HepG2 (cell line): Measurements from ENCODE around the gene SNX15. TPM values are rescaled to one million over a fixed set of nuclear protein-coding genes. Genes with fewer than 3 reads are reported as not detected.
A peak's percentile ranks its signal among the peaks of the same experiment; 100 is the strongest.

Experiments
- ATAC-seq: fragments of 200-7000 bp; cut with Tn5 transposase; 3 replicates; pipeline ENCODE4 v1.9.1; 2020; ENCODE audit warnings: mild to moderate bottlenecking, moderate library complexity
- BruUV-seq: library from RNA; stranded (reverse); fragments of 400-500 nt; replicated peaks from 2 replicates; lab custom pipeline; 2021; lab: Mats Ljungman, UMichigan
- CTCF ChIA-PET: fragments of 300-600 bp; formaldehyde crosslinking; extraction: SDS; loops from one replicate; lab custom pipeline; 2021; ENCODE audit warnings: low total read pairs, inconsistent platforms, low intra/inter-chr PET ratio; lab: Yijun Ruan, JAX
- POLR2A ChIA-PET: fragments of 350-600 bp; sonication (Branson Sonifier 250); formaldehyde crosslinking; loops from one replicate; lab custom pipeline; 2020; ENCODE audit warnings: antibody characterized with exemption, inconsistent platforms; lab: Yijun Ruan, JAX
- DNase-seq: peaks from one replicate; pipeline ENCODE4 v3.0.0-alpha.2; 2015; ENCODE audit warnings: low spot score
- FAIRE-seq: peaks from 3 replicates; lab custom pipeline; 2011; peaks lifted over from hg19 to GRCh38; lab: Jason Lieb, UNC
- H2AFZ ChIP-seq: one replicate; pipeline ENCODE4 v1.6.1; 2011; ENCODE audit warnings: low read length, inconsistent platforms
- H3K27ac ChIP-seq: fragments of 300-600 bp; 3 replicates; pipeline ENCODE4 v1.8.0; 2011; ENCODE audit warnings: mixed run types, mild to moderate bottlenecking, mixed read lengths, low read length, inconsistent platforms; ENCODE audit not compliant: insufficient read depth; ENCODE audit errors: extremely low read length
- H3K27me3 ChIP-seq, 2 experiments: fragments of 200-600 bp in 1 of 2; 2 replicates in 1 of 2; 3 replicates in 1 of 2; pipeline versions ENCODE4 v1.6.0 to v1.8.0; 2011; ENCODE audit warnings: low read length in 2 of 2, mild to moderate bottlenecking in 2 of 2, moderate library complexity in 2 of 2, inconsistent platforms in 1 of 2; ENCODE audit not compliant: insufficient read depth in 2 of 2, control insufficient read depth in 1 of 2
- H3K36me3 ChIP-seq, 2 experiments: fragments of 200-600 bp in 1 of 2; replicated peaks in 1 of 2; 2 replicates in 1 of 2; 3 replicates in 1 of 2; pipeline versions ENCODE4 v1.5.1 to v1.8.0; 2011; ENCODE audit warnings: low read length in 2 of 2, inconsistent platforms in 1 of 2; ENCODE audit not compliant: insufficient read depth in 2 of 2, control insufficient read depth in 1 of 2
- H3K4me1 ChIP-seq: 2 replicates; pipeline ENCODE4 v1.5.1; 2012; ENCODE audit warnings: low read length, inconsistent platforms; ENCODE audit not compliant: insufficient read depth
- H3K4me2 ChIP-seq: 2 replicates; pipeline ENCODE4 v1.6.0; 2011; ENCODE audit warnings: low read depth, low read length, inconsistent platforms
- H3K4me3 ChIP-seq, 3 experiments: fragments of 200-600 bp in 1 of 3; sonication (generic), shearing (Covaris generic) in 1 of 3; replicated peaks in 1 of 3; 2 replicates each; pipeline ENCODE4 v1.5.1; 2011 to 2016; ENCODE audit warnings: low read length in 3 of 3, inconsistent platforms in 2 of 3, low read depth in 2 of 3, mild to moderate bottlenecking in 2 of 3, control low read depth in 1 of 3, mixed read lengths in 1 of 3; ENCODE audit not compliant: insufficient read depth in 1 of 3
- H3K79me2 ChIP-seq: one replicate; pipeline ENCODE4 v1.6.1; 2011; ENCODE audit warnings: low read length, inconsistent platforms; ENCODE audit not compliant: insufficient read depth
- H3K9ac ChIP-seq: 2 replicates; pipeline ENCODE4 v1.6.0; 2011; ENCODE audit warnings: mild to moderate bottlenecking, low read depth, low read length, inconsistent platforms; ENCODE audit not compliant: insufficient read depth
- H3K9me3 ChIP-seq: 2 replicates; pipeline ENCODE4 v1.5.1; 2012; ENCODE audit warnings: mild to moderate bottlenecking, low read length
- H4K20me1 ChIP-seq: 2 replicates; pipeline ENCODE4 v1.6.0; 2011; ENCODE audit warnings: inconsistent platforms, mild to moderate bottlenecking, low read length, moderate library complexity; ENCODE audit not compliant: insufficient read depth
- ATF5 ChIP-seq: sonication (generic); formaldehyde crosslinking; IDR thresholded peaks from 2 replicates; pipeline ENCODE4 v1.4.0; 2020; ENCODE audit warnings: mild to moderate bottlenecking, low read depth, missing genetic modification reagents
- HNF1B ChIP-seq: sonication (generic); formaldehyde crosslinking; IDR thresholded peaks from 2 replicates; pipeline ENCODE4 v1.5.1; 2020; ENCODE audit warnings: mild to moderate bottlenecking, moderate library complexity, missing genetic modification reagents
- HNF4A ChIP-seq: sonication (generic); formaldehyde crosslinking; IDR thresholded peaks from 2 replicates; pipeline ENCODE4 v1.4.0; 2020; ENCODE audit warnings: missing genetic modification reagents
- MAZ ChIP-seq, 2 experiments: sonication (generic) in 1 of 2; formaldehyde crosslinking in 1 of 2; IDR thresholded peaks; 2 replicates each; pipeline versions ENCODE4 v1.5.0 to v1.6.1; 2012 to 2020; ENCODE audit warnings: low read depth in 2 of 2, mild to moderate bottlenecking in 2 of 2, borderline replicate concordance in 1 of 2, improper control_type of control experiment in 1 of 2, low read length in 1 of 2, missing genetic modification reagents in 1 of 2, moderate library complexity in 1 of 2
- MNT ChIP-seq: fragments of 450-650 bp; IDR thresholded peaks from 2 replicates; pipeline ENCODE4 v1.6.1; 2016
- RBAK ChIP-seq: sonication (generic); formaldehyde crosslinking; IDR thresholded peaks from 2 replicates; pipeline ENCODE4 v1.5.1; 2020; ENCODE audit warnings: mild to moderate bottlenecking, missing genetic modification reagents
- SIX4 ChIP-seq: sonication (generic); formaldehyde crosslinking; IDR thresholded peaks from 2 replicates; pipeline ENCODE4 v1.4.0; 2020; ENCODE audit warnings: missing genetic modification reagents
- SP2 ChIP-seq: sonication (generic); formaldehyde crosslinking; IDR thresholded peaks from 2 replicates; pipeline ENCODE4 v1.5.1; 2020; ENCODE audit warnings: mild to moderate bottlenecking, missing genetic modification reagents
- THAP11 ChIP-seq: IDR thresholded peaks from 2 replicates; pipeline ENCODE4 v1.6.1; 2016; ENCODE audit warnings: missing biosample characterization, missing genetic modification reagents
- XRCC5 ChIP-seq: fragments of 200-400 bp; formaldehyde crosslinking; optimal IDR thresholded peaks from 2 replicates; pipeline ENCODE3; 2017; ENCODE audit warnings: mild to moderate bottlenecking, low read length
- ZC3H4 ChIP-seq: sonication (generic); formaldehyde crosslinking; IDR thresholded peaks from 2 replicates; pipeline ENCODE4 v1.4.0; 2020; ENCODE audit warnings: missing genetic modification reagents, borderline replicate concordance
- ZFX ChIP-seq: sonication (generic); formaldehyde crosslinking; IDR thresholded peaks from 2 replicates; pipeline ENCODE4 v1.4.0; 2020; ENCODE audit warnings: mild to moderate bottlenecking, low read depth, missing genetic modification reagents, moderate library complexity
- ZFY ChIP-seq: sonication (generic); formaldehyde crosslinking; IDR thresholded peaks from 2 replicates; pipeline ENCODE4 v1.4.0; 2020; ENCODE audit warnings: missing genetic modification reagents
- ZKSCAN5 ChIP-seq: sonication (generic); formaldehyde crosslinking; IDR thresholded peaks from 2 replicates; pipeline ENCODE4 v1.5.1; 2020; ENCODE audit warnings: mild to moderate bottlenecking, missing genetic modification reagents
- ZNF275 ChIP-seq: sonication (generic); formaldehyde crosslinking; IDR thresholded peaks from 2 replicates; pipeline ENCODE4 v1.8.0; 2022; ENCODE audit warnings: missing genetic modification reagents, mild to moderate bottlenecking, inconsistent platforms, borderline replicate concordance
- ZNF44 ChIP-seq: sonication (generic); formaldehyde crosslinking; IDR thresholded peaks from 2 replicates; pipeline ENCODE4 v1.5.1; 2020; ENCODE audit warnings: mild to moderate bottlenecking, missing genetic modification reagents
- ZNF564 ChIP-seq: sonication (generic); formaldehyde crosslinking; IDR thresholded peaks from 2 replicates; pipeline ENCODE4 v1.8.1; 2023; ENCODE audit warnings: mild to moderate bottlenecking, missing genetic modification reagents
- WGBS: methylation state at CpG from one replicate; pipeline ENCODE4 v1.1.6; 2017; ENCODE audit warnings: low lambda C conversion rate; 5-methylcytosine and 5-hydroxymethylcytosine counted together
- in situ Hi-C: cut with HindIII; loops from 2 replicates; pipeline ENCODE4 v1.10.0; 2017; ENCODE audit warnings: low pct_unique_long_range_greater_than_20kb; ENCODE audit not compliant: extremely low pct_ligation_motif_present
- intact Hi-C: fragments of 100-400 bp; cut with micrococcal nuclease; formaldehyde crosslinking; loops from one replicate; pipeline ENCODE4 v1.10.0; 2022; ENCODE audit not compliant: unreplicated experiment
- polyA plus RNA-seq, 8 experiments: library from polyadenylated mRNA; depleted of rRNA in 3 of 8; stranded (reverse) in 7 of 8; unstranded in 1 of 8; fragments of >200 nt; fragmentation: Illumina TruSeq in 4 of 8; extraction: Trizol in 4 of 8; gene quantifications; 2 replicates each; pipeline versions ENCODE4 v1.2.1 to v1.2.3, GENCODE V29; 2011 to 2016; ENCODE audit warnings: low read depth in 4 of 8, missing spikeins in 1 of 8, mixed read lengths in 1 of 8; ENCODE audit not compliant: insufficient read depth in 1 of 8
- total RNA-seq, 5 experiments: library from RNA; depleted of rRNA; stranded (reverse); fragments of >200 nt; fragmentation: Illumina TruSeq; extraction: Trizol; gene quantifications; 2 replicates each; pipeline ENCODE4 v1.2.3, GENCODE V29; 2016; ENCODE audit warnings: low read depth in 1 of 5

The SNX15 gene
- total and polyA plus RNA-seq, 2 of the 13 experiments (the other 11 are each of a cell fraction or from before 2014, with no cell fraction given) = 19.1 to 22.6 TPM

GRCh38 chr11:64998690-64999431 lies 28.4 kb upstream of the SNX15 start (continued):
- TF ChIP-seq ZNF275 (CRISPR knock-in tag) (0 out of 2 replicates have a peak, but pooled peaks have one; percentile 59), MAZ (IDR thresholded peaks at IDR 0.05; ENCODE audit: borderline replicate concordance, low read depth, low read length) (no peak), MAZ (CRISPR knock-in tag; IDR thresholded peaks at IDR 0.05; ENCODE audit: low read depth) (no peak), ZFY (peak; percentile 56; the same call in 1 of the 2 replicates)

- Histone ChIP-seq H3K9me3 (no peaks in the 10 kb centered on the region), H2AFZ (no peak overlapping the region), H3K27me3 (no peaks in the 10 kb centered on the region; a peak in 1 of 5 replicates), H3K4me2 (peak overlapping the region; percentile 99), H3K36me3 (no peaks in the 10 kb centered on the region), H3K4me1 (peaks cover 73% of the 10 kb centered on the region), H3K4me3 (peak overlapping the region; percentile 2 to 73 (median 59); a peak in 3 of 6 replicates), H3K79me2 (no peaks in the 10 kb centered on the region), H3K27ac (peak overlapping the region; percentile 53), H3K9ac (no peak overlapping the region), H4K20me1 (no peaks in the 10 kb centered on the region)
- DNase-seq (no peak), FAIRE-seq (peak; percentile 43), ATAC-seq (peak; percentile 9; the same call in 2 of the 3 replicates)
- WGBS = no CpG with 5 or more reads among the region's 1 CpG
- POLR2A ChIA-PET = interaction anchor here (0.7 to 4.0 kb wide), 18 partner anchors 11 to 220 kb away, joined by 3 to 42 read pairs (median 5); partner anchors contain the start of genes ARL2, GPHA2, MRPL49 and PPP2R5B
- in situ Hi-C loops = no loop called here
- intact Hi-C loops = loop anchor here (5.0 kb wide), 1 partner anchor 152 kb away; no protein-coding TSS in a partner anchor
- CTCF ChIA-PET = interaction anchor here (1.1 kb wide), 1 partner anchor 15 kb away, joined by 3 read pairs; the partner anchor contains the start of gene ARL2
- no TSS peak for BruUV-seq
- TF ChIP-seq ZNF44 (CRISPR knock-in tag) (no peak), HNF1B (CRISPR knock-in tag) (no peak), SP2 (CRISPR knock-in tag) (no peak), HNF4A (CRISPR knock-in tag) (0 out of 2 replicates have a peak, but pooled peaks have one; percentile 12), ZKSCAN5 (CRISPR knock-in tag) (no peak), THAP11 (no peak), ZC3H4 (CRISPR knock-in tag) (no peak), ATF5 (CRISPR knock-in tag) (no peak), ZNF564 (no peak), ZFX (peak; percentile 39; the same call in 1 of the 2 replicates), RBAK (no peak; the same call in 1 of the 2 replicates), SIX4 (CRISPR knock-in tag) (no peak), MNT (no peak), XRCC5 (no peak)
Observed at GRCh38 chr11:64999478-64999877, 27.8 kb upstream of the SNX15 start.
